ENCODE measurements around the gene PKP1. TPM values are rescaled to one million over a fixed set of nuclear protein-coding genes. Genes with fewer than 3 reads are reported as not detected.

PKP1 gene
- total and polyA plus RNA-seq, 10 of the 15 experiments (the other 5 are each of a cell fraction or from before 2014, with no cell fraction given), result 0.03 TPM; not detected in 9

DNA sequence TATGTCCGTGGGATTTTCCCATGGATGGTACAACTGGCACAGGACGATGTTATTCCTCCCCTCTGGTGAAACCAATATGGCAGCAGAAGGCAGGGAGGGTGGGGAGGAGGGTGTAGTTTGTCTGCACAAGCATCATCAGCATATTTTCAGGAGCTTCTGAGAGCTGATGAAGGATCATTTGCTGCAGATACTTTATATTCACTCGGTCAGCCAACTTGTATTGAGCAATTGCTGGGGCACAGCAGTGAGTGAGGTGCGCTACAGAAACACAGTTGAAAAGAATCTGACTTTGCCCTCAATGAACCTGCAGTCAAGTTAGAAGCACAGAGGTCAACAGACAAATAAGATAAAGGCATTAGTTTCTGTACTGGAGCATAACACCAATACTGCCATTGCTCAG is 13.0 kb downstream of the PKP1 start:
- Histone ChIP-seq H3K9ac (ENCODE audit: control insufficient read depth, insufficient read depth, low read length) (no peak overlapping the region), H3K36me3 (ENCODE audit: control insufficient read depth in 2 of 2, insufficient read depth in 2 of 2, low read length in 1 of 2) (no peaks in the 10 kb centered on the region), H3K27ac (ENCODE audit: control insufficient read depth, insufficient read depth) (no peak overlapping the region), H2AFZ (ENCODE audit: control insufficient read depth, low read depth, low read length) (no peak overlapping the region), H3K79me2 (ENCODE audit: control insufficient read depth, insufficient read depth, low read length) (no peaks in the 10 kb centered on the region), H3K4me2 (ENCODE audit: control insufficient read depth, insufficient read depth) (no peak overlapping the region), H3K4me1 (ENCODE audit: control insufficient read depth, insufficient read depth, low read length) (no peaks in the 10 kb centered on the region), H3K27me3 (replicated peaks in 1 of 2; ENCODE audit: control insufficient read depth in 2 of 2, insufficient read depth in 2 of 2, low read length in 1 of 2) (peaks cover 10 to 21% of the 10 kb centered on the region in 2 experiments), H4K20me1 (ENCODE audit: control insufficient read depth, insufficient read depth) (no peaks in the 10 kb centered on the region), H3K9me3 (replicated peaks; ENCODE audit: control insufficient read depth, insufficient read depth, low read length) (no peaks in the 10 kb centered on the region), H3K4me3 (no peak overlapping the region)
- RAD21 ChIA-PET (ENCODE audit: unreplicated experiment), result no interaction called here
- no peak for FAIRE-seq
- SMC1A ChIA-PET (ENCODE audit: uncharacterized antibody, unreplicated experiment), result no interaction called here
- DNase-seq (ENCODE audit: low read depth, low spot score), result no peak
- 33% methylated on average over 4 of the region's 4 CpGs for WGBS (ENCODE audit: insufficient coverage, insufficient replicate concordance, low lambda C conversion rate, missing lambda C conversion rate)
- in situ Hi-C loops (cut with MboI) (no loop called here), intact Hi-C loops (cut with micrococcal nuclease; ENCODE audit: unreplicated experiment) (no loop called here)
- POLR2A ChIA-PET, result no interaction called here
- CTCF ChIA-PET, result no interaction called here
- TF ChIP-seq EGR1 (IDR thresholded peaks at IDR 0.05; ENCODE audit: borderline replicate concordance in 1 of 2, low read depth in 2 of 2, low read length in 2 of 2) (no peak), YY1 (IDR thresholded peaks at IDR 0.05; ENCODE audit: low read depth, low read length) (no peak), RBBP5 (conservative IDR thresholded peaks at IDR 0.05) (no peak), NFXL1 (IDR thresholded peaks at IDR 0.05; ENCODE audit: borderline replicate concordance) (no peak)
- TF ChIP-seq, protein P1, sequence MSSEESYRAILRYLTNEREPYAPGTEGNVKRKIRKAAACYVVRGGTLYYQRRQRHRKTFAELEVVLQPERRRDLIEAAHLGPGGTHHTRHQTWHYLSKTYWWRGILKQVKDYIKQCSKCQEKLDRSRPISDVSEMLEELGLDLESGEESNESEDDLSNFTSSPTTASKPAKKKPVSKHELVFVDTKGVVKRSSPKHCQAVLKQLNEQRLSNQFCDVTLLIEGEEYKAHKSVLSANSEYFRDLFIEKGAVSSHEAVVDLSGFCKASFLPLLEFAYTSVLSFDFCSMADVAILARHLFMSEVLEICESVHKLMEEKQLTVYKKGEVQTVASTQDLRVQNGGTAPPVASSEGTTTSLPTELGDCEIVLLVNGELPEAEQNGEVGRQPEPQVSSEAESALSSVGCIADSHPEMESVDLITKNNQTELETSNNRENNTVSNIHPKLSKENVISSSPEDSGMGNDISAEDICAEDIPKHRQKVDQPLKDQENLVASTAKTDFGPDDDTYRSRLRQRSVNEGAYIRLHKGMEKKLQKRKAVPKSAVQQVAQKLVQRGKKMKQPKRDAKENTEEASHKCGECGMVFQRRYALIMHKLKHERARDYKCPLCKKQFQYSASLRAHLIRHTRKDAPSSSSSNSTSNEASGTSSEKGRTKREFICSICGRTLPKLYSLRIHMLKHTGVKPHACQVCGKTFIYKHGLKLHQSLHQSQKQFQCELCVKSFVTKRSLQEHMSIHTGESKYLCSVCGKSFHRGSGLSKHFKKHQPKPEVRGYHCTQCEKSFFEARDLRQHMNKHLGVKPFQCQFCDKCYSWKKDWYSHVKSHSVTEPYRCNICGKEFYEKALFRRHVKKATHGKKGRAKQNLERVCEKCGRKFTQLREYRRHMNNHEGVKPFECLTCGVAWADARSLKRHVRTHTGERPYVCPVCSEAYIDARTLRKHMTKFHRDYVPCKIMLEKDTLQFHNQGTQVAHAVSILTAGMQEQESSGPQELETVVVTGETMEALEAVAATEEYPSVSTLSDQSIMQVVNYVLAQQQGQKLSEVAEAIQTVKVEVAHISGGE (CRISPR knock-in tag; IDR thresholded peaks at IDR 0.05), result no peak
- TF ChIP-seq, protein P2, sequence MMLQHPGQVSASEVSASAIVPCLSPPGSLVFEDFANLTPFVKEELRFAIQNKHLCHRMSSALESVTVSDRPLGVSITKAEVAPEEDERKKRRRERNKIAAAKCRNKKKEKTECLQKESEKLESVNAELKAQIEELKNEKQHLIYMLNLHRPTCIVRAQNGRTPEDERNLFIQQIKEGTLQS (IDR thresholded peaks at IDR 0.05; ENCODE audit: borderline replicate concordance, extremely low read depth, low read depth, low read length), result no peak
- no TSS peak for BruUV-seq (replicated peaks)
- no peak for ATAC-seq
